PC-3 (cell line): Measurements from ENCODE around the gene NCDN. TPM values are rescaled to one million over a fixed set of nuclear protein-coding genes. Genes with fewer than 3 reads are reported as not detected.

Experiments used
- ATAC-seq: fragments of 200-7000 bp; cut with Tn5 transposase; 2 replicates; pipeline ENCODE4 v1.9.1; 2020; ENCODE audit warnings: mild to moderate bottlenecking, moderate library complexity
- BruUV-seq: library from RNA; stranded (reverse); fragments of 400-500 nt; replicated peaks from 2 replicates; lab custom pipeline; 2021; lab: Mats Ljungman, UMichigan
- CTCF ChIA-PET: fragments of 300-600 bp; sonication (Branson Sonifier 250); formaldehyde crosslinking; loops from one replicate; lab custom pipeline; 2022; ENCODE audit warnings: antibody characterized with exemption; lab: Charles Lee
- POLR2A ChIA-PET: fragments of 300-600 bp; sonication (Branson Sonifier 250); formaldehyde crosslinking; loops from one replicate; lab custom pipeline; 2022; ENCODE audit warnings: antibody characterized with exemption; ENCODE audit not compliant: unreplicated experiment; lab: Charles Lee
- DNase-seq: peaks from one replicate; pipeline ENCODE4 v3.0.0-alpha.2; 2015
- H2AFZ ChIP-seq: fragments of 300-600 bp; sonication (generic); 2 replicates; pipeline ENCODE4 v1.6.0; 2016; ENCODE audit warnings: antibody characterized with exemption, low read length
- H3F3A ChIP-seq: fragments of 300-600 bp; sonication (generic); one replicate; pipeline ENCODE4 v1.6.0; 2017; ENCODE audit warnings: antibody characterized with exemption, low read length, control low read depth, mild to moderate bottlenecking; ENCODE audit not compliant: unreplicated experiment
- H3K27ac ChIP-seq: fragments of 300-600 bp; sonication (generic); 2 replicates; pipeline ENCODE4 v1.5.1; 2016; ENCODE audit warnings: mild to moderate bottlenecking, low read length
- H3K27me3 ChIP-seq: fragments of 300-600 bp; sonication (generic); 2 replicates; pipeline ENCODE4 v1.6.1; 2016; ENCODE audit warnings: low read length, mixed read lengths
- H3K36me3 ChIP-seq: fragments of 300-600 bp; sonication (generic); 2 replicates; pipeline ENCODE4 v1.6.1; 2016; ENCODE audit warnings: low read depth, mixed run types, low read length, mixed read lengths
- H3K4me1 ChIP-seq: fragments of 300-600 bp; sonication (generic); 2 replicates; pipeline ENCODE4 v1.5.1; 2016; ENCODE audit warnings: low read length; ENCODE audit not compliant: insufficient read depth
- H3K4me2 ChIP-seq: fragments of 300-600 bp; sonication (generic); 2 replicates; pipeline ENCODE4 v1.6.0; 2016; ENCODE audit warnings: low read length
- H3K4me3 ChIP-seq: fragments of 300-600 bp; sonication (generic); 2 replicates; pipeline ENCODE4 v1.5.1; 2016; ENCODE audit warnings: mild to moderate bottlenecking, low read length, mixed read lengths
- H3K79me2 ChIP-seq: fragments of 300-600 bp; sonication (generic); 2 replicates; pipeline ENCODE4 v1.6.1; 2017; ENCODE audit warnings: low read length, mixed read lengths
- H3K9ac ChIP-seq: fragments of 300-600 bp; sonication (generic); 2 replicates; pipeline ENCODE4 v1.6.0; 2016; ENCODE audit warnings: mild to moderate bottlenecking, low read length
- H3K9me2 ChIP-seq: fragments of 300-600 bp; sonication (generic); replicated peaks from 2 replicates; pipeline ENCODE4 v1.6.1; 2016; ENCODE audit warnings: mixed run types, low read length, mixed read lengths
- H3K9me3 ChIP-seq: fragments of 300-600 bp; sonication (generic); 2 replicates; pipeline ENCODE4 v1.6.1; 2016; ENCODE audit warnings: low read length, mixed read lengths
- H4K20me1 ChIP-seq: fragments of 300-600 bp; sonication (generic); 2 replicates; pipeline ENCODE4 v1.6.1; 2016; ENCODE audit warnings: low read length, mixed read lengths
- EZH2 ChIP-seq: fragments of 300-600 bp; sonication (generic); IDR thresholded peaks from one replicate; pipeline ENCODE4 v1.6.1; 2017; ENCODE audit warnings: antibody characterized with exemption, mild to moderate bottlenecking, low read length; ENCODE audit not compliant: unreplicated experiment
- EZH2phosphoT487 ChIP-seq: fragments of 300-600 bp; sonication (generic); IDR thresholded peaks from 2 replicates; pipeline ENCODE4 v1.6.1; 2018; ENCODE audit warnings: mild to moderate bottlenecking, antibody characterized with exemption, low read length, borderline replicate concordance
- intact Hi-C: fragments of 100-400 bp; cut with micrococcal nuclease; formaldehyde crosslinking; loops from 2 replicates; pipeline ENCODE4 v1.9.0; 2023
- total RNA-seq: library from RNA; depleted of rRNA; stranded (reverse); fragments of >200 nt; gene quantifications from 2 replicates; pipeline ENCODE4 v1.2.3, GENCODE V29; 2014
- TF ChIP-seq, protein P1 (sequence below): fragments of 300-600 bp; sonication (generic); conservative IDR thresholded peaks from 2 replicates; pipeline ENCODE4 v1.5.1; 2017; ENCODE audit warnings: antibody characterized with exemption, low read depth, mild to moderate bottlenecking, low read length

NCDN gene
- total RNA-seq, 1 experiment from 2014 or later, result 25.2 TPM

DNA sequence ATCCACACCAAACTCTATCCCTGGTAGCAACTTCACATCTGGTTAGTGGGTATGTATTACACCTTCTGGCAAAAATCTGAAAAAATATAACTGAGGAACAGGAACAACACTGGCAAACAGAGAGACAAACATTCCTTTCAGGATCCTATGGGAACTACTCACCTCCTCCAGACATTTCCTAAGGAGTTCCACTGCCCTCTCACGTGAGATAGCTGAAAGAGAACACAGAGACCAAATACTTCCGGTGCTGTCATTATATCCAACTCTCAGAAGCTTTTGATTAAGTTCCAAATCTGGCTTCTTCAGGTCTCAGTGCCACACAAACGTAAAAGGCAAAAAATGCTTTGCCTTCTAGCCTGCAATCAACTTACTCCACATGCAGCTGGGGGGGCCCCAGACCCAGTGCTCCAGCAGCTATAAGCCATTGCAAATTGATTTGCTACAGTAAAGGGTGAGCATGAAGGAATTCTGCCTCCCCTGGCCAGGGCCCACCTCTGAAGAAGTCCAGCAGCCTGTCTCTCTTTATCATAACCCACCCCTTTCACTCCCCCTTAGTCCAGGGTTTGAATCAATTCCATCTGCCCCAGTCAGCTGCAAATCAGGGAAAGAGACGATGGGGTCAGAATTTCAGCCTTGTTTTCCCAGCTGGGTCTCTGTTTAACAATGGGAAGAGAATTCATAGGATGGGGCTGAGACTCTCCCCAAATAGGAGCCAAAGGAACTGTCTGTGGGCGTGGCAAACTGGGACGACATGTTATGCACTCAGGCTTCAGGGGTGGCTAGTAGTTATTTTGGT, 47.7 kb downstream of the NCDN start:
- Histone ChIP-seq H3K9me3 (no peaks in the 10 kb centered on the region), H3K4me1 (no peaks in the 10 kb centered on the region), H3K36me3 (peaks cover 83% of the 10 kb centered on the region), H3K79me2 (peaks cover 43% of the 10 kb centered on the region), H3K27me3 (no peaks in the 10 kb centered on the region), H3K9ac (no peak overlapping the region), H3K9me2 (no peaks in the 10 kb centered on the region), H4K20me1 (peaks cover 14% of the 10 kb centered on the region), H3K27ac (no peak overlapping the region), H3F3A (no peaks in the 10 kb centered on the region), H2AFZ (no peak overlapping the region), H3K4me3 (no peak overlapping the region), H3K4me2 (no peak overlapping the region)
- ATAC-seq (no peak), DNase-seq (no peak)
- BruUV-seq, result no TSS peak
- CTCF ChIA-PET, result no interaction called here
- TF ChIP-seq EZH2 (no peak), EZH2phosphoT487 (no peak)
- TF ChIP-seq, protein P1, sequence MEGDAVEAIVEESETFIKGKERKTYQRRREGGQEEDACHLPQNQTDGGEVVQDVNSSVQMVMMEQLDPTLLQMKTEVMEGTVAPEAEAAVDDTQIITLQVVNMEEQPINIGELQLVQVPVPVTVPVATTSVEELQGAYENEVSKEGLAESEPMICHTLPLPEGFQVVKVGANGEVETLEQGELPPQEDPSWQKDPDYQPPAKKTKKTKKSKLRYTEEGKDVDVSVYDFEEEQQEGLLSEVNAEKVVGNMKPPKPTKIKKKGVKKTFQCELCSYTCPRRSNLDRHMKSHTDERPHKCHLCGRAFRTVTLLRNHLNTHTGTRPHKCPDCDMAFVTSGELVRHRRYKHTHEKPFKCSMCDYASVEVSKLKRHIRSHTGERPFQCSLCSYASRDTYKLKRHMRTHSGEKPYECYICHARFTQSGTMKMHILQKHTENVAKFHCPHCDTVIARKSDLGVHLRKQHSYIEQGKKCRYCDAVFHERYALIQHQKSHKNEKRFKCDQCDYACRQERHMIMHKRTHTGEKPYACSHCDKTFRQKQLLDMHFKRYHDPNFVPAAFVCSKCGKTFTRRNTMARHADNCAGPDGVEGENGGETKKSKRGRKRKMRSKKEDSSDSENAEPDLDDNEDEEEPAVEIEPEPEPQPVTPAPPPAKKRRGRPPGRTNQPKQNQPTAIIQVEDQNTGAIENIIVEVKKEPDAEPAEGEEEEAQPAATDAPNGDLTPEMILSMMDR, result no peak
- intact Hi-C loops, result no loop called here
- POLR2A ChIA-PET, result no interaction called here

DNA sequence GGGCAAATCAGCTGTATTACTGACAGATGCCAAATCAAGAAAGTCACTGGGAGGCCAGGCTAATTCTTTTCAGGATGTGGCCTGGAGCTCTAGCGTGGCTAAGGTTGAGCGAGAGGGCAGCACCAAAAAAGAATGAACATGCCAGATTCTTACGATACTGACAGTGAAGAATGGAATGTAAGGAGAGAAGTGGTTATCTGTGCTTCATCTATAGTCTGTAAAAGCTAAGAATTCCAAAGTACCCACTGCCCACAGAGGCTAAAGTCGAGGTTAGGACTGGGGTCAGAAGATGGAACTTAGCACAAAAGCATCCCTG, 48.2 kb downstream of the NCDN start:
- peaks cover 14% of the 10 kb centered on the region for H4K20me1 ChIP-seq
- no peaks in the 10 kb centered on the region for H3K9me2 ChIP-seq
- H3K4me1 ChIP-seq, result no peaks in the 10 kb centered on the region
- H3K36me3 ChIP-seq, result peaks cover 78% of the 10 kb centered on the region
- H3K9ac ChIP-seq, result no peak overlapping the region
- no peak overlapping the region for H3K4me3 ChIP-seq
- no peak overlapping the region for H2AFZ ChIP-seq
- no TSS peak for BruUV-seq
- no peaks in the 10 kb centered on the region for H3F3A ChIP-seq
- POLR2A ChIA-PET, result no interaction called here
- intact Hi-C loops, result no loop called here
- DNase-seq (peak; percentile 52), ATAC-seq (peak; percentile 15; the same call in 1 of the 2 replicates)
- no peaks in the 10 kb centered on the region for H3K27me3 ChIP-seq
- no peak overlapping the region for H3K27ac ChIP-seq
- CTCF ChIA-PET, result no interaction called here
- TF ChIP-seq, protein P1, result no peak
- TF ChIP-seq EZH2 (no peak), EZH2phosphoT487 (no peak)
- H3K4me2 ChIP-seq, result no peak overlapping the region
- no peaks in the 10 kb centered on the region for H3K9me3 ChIP-seq
- H3K79me2 ChIP-seq, result peaks cover 44% of the 10 kb centered on the region

DNA sequence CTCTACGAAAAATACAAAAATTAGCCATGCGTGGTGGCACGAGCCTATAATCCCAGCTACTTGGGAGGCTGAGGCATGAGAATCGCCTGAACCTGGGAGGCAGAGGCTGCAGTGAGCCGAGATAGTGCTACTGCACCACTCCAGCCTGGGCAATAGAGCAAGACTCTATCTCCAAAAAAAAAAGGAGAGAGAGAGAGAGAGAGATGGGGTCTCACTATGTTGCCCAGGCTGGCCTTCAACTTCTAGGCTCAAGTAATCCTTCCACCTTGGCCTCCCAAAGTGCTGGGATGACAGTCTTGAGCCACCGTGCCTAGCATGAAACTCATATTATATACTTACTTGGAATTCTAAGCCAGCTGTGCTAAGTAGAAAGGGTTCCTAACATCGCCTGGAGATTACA, 54.1 kb downstream of the NCDN start:
- Histone ChIP-seq H3K9me3 (no peaks in the 10 kb centered on the region), H3K27ac (no peak overlapping the region), H3K4me2 (no peak overlapping the region), H3F3A (no peaks in the 10 kb centered on the region), H3K9me2 (no peaks in the 10 kb centered on the region), H3K4me1 (no peaks in the 10 kb centered on the region), H3K36me3 (peaks cover 57% of the 10 kb centered on the region), H3K27me3 (no peaks in the 10 kb centered on the region), H3K79me2 (peaks cover 81% of the 10 kb centered on the region), H3K9ac (no peak overlapping the region), H2AFZ (no peak overlapping the region), H4K20me1 (peaks cover 39% of the 10 kb centered on the region), H3K4me3 (no peak overlapping the region)
- ChIA-PET POLR2A (no interaction called here), CTCF (no interaction called here)
- TF ChIP-seq, protein P1, result no peak
- TF ChIP-seq EZH2phosphoT487 (no peak), EZH2 (no peak)
- DNase-seq (no peak), ATAC-seq (no peak)
- BruUV-seq, result no TSS peak
- intact Hi-C loops, result no loop called here
